Fibroblast of lung (primary cell): ENCODE results near the gene C1orf74.

Experiments
- CTCF ChIP-seq, 2 donors: IDR thresholded peaks in 1 of 2; conservative IDR thresholded peaks in 1 of 2; 1 replicate in 1 of 2; 2 replicates in 1 of 2; pipeline ENCODE4 v1.5.1; 2011 to 2012; ENCODE audit warnings: low read length in 2 of 2, control low read depth in 1 of 2, inconsistent platforms in 1 of 2, low read depth in 1 of 2, mild to moderate bottlenecking in 1 of 2
- EZH2 ChIP-seq: IDR thresholded peaks from 2 replicates; pipeline ENCODE4 v1.5.1; 2012; ENCODE audit warnings: low read length, control low read depth, mild to moderate bottlenecking; ENCODE audit errors: missing control alignments

DNA sequence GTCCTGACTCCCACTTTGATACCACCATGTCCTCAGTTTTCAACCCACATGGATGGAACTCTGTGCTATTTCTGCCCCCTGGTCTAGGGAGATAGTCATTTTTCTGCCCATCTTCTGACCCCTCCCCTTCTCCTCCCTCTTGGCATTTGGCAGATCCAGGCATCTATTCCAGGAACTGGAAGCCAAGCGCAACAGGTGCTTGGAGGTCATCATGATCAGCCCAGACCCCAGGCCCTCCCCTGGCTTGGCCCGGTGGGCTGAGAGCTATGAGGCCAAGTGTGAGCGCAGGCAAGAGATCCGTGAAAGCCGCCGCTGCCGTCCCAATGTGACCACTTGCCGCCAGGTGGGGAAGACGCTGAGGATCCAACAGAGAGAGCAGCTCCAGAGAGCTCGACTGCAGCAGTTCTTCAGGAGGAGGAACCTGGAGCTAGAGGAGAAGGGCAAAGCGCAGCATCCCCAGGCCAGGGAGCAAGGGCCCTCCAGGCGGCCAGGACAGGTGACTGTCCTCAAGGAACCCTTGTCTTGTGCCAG lies 24.5 kb downstream of the C1orf74 start:
- TF ChIP-seq CTCF (conservative IDR thresholded peaks at IDR 0.05 in 1 of 2, IDR thresholded peaks at IDR 0.05 in 1 of 2; ENCODE audit: low read depth in 1 of 2, low read length in 2 of 2), result no peak
- no peak for TF ChIP-seq EZH2
